Activated CD4-positive, CD25-positive, alpha-beta regulatory T cell (primary cell): ENCODE data around the gene CHST3.

Experiments
- DNase-seq, 4 experiments: peaks; one replicate each; lab custom pipeline; 2025; lab: John Stamatoyannopoulos, UW

Gene CHST3

DNA sequence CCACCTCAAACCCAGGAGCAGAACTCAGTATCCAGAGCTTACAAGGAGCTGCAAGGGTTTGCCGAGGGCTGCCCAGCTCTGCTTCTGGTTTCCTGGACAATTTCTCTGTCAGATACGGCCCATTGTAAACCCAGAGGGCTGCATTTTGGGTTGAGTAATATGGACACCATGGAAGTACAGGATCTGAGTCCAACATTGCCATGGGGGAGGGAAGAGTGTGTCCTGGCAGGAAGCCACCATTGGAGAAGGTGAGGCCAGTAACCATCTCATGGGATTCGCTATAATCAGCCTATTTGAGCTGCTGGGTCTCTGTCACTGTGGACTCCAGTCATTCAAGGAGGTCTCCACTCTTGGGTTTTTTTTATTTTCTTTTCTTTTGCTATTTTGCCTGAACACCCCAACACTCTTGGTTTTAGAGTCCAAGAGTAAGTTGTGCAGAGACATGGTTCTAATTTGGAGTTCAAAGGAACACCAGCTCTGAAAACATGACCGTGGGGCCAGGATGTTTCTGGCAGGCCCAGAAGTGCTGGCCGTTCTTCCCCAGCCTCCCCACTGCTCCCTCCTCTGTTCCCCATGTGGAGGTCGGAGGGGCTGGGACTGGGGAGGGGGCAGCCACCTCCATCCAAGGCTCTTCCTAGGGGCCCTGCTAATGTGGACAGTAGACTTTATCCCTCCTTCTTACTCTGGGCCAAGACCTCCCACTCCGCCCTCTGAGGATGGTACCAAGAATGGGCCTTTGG is 46.2 kb downstream of the CHST3 start:
- DNase-seq = no peak

GRCh38 chr10:72011016-72011415 is 46.8 kb downstream of the CHST3 start:
- DNase-seq = no peak

DNA sequence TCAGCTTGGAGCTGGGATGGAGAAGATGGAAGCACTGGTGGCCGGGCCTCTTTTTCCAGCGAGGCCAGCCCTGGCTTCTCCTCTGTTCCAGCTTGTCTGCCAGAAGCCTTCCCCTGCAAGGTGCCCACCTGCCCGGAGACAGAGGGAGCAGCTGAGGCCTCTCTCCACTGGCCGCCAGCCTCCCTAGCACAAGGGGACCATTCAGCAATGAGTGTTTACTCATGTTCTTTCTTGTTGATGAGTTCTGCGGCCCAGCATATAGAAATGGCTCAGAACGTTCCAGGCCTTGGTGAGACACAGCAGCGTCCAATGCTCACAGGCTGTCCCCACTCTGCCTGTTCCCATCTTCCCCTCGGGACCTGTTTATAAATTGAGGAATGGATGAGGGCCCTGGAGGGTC is 47.3 kb downstream of the CHST3 start:
- DNase-seq = no peak

DNA sequence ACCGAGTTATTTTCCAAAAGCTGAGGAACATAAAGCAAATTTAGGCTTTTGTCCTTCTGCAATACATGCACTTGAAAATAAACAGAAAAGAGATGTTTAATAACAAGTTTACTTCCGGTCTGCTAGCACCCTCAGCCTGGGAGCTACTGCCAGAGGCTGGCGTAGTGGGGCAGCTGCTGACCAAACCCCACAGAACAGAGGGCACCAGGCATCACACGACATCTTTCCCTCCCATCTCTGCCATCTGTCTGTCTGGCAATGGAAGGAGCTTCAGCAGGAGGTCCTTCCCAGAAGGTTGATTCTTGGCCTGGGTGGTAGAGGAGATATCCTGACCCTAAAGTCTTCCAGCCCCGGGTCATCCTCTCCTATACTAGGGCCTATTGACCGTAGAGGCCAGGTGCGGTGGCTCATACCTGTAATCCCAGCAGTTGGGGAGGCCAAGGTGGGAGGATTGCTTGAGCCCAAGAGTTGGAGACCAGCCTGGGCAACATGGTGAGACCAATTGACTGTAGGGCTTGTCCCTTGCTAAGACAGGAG is 47.8 kb downstream of the CHST3 start:
- no peak for DNase-seq

DNA sequence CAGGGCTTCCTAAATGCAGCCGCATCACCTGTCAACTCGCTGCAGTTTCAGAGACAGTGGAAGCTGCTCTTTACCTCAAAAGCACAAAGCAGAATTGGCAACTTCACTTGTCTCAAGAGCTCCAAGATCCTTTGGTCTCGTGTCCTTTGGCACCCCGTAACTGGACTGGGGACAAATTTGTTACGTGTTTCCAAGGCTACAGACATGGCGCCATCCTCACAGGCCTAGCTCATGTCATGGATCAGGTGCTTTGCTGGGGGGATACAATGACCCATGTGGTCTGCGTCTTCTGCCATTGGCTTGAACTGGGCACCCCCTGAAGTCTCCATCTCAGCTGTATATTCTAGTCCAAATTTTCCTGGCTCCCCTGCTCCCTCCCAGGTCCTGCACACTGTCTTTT is 48.6 kb downstream of the CHST3 start:
- no peak for DNase-seq

GRCh38 chr10:72013202-72013945 is 49.2 kb downstream of the CHST3 start:
- DNase-seq = no peak

GRCh38 chr10:72014197-72014596 is 50.0 kb downstream of the CHST3 start:
- no peak for DNase-seq

- DNase-seq = no peak
Measured at GRCh38 chr10:72014785-72015480, 50.7 kb downstream of the CHST3 start.

- no peak for DNase-seq
Measured at GRCh38 chr10:72015841-72016240, 51.6 kb downstream of the CHST3 start.

DNA sequence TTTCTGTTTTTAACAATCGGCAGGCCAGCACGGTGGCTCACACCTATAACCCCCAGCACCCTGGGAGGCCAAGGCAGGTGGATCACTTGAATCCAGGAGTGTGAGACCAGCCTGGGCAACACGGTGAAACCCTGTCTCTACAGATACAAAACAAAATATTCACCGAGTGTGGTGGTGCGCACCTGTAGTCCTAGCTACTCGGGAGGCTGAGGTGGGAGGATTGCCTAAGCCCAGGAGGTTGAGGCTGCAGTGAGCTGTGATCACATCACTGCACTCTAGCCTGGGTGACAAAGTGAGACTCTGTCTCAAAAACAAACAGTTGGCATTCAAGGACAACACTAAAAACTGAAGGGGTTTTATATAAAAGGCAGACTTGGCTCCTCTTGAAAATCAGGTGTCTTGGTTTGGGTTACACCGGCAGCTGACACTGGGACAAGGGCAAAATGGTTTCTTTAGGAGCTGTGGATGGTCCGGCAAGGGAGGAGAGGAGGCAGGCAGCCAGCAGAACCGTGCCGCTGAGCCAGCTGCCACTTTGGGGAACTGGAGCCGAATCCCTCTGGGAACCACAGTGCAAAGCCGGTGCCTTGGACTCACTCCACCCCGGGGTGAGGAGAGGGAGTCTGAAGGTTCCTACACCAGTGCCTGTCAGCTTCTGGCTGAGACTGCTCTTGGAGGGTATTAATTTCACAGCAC is 52.6 kb downstream of the CHST3 start:
- DNase-seq = no peak

DNA sequence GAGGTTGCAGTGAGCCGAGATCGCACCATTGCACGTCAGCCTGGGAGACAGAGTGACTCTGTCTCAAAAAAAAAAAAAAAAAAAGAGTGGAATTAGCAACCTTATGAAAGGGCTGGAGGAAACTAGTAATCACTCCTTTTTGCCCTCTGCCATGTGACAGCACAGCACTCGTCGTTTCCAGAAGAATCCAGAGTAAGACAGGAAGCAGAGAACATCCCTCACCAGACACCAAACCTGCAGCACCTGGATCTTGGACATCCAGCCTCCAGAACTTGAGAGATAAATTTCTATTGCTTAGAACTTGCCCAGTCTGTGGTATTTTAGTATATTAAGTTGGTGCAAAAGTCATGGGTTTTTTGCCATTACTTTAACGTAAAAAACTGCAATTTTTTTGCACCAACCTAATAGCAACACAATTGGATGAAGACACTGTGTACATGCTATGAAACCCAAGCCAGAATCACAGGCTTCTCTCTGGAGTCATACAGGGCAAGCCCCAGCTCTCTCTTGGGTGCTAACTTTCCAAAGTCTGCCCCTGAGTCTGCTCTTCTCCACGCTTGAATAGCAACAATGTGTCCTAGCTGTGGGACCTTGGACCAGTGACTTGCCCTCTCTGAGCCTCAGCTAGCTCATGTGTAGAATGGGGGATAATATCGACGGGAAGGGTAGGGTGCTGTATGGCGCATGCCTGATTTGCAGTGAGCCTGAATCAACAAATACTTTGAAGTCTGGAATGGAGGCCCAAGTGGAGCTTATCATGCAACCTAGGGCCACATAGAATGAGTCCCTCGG is 55.1 kb downstream of the CHST3 start:
- DNase-seq = no peak

- no peak for DNase-seq
Measured at GRCh38 chr10:72020914-72021809, 57.0 kb downstream of the CHST3 start.

- no peak for DNase-seq
Measured at GRCh38 chr10:72022228-72022627, 58.0 kb downstream of the CHST3 start.

DNA sequence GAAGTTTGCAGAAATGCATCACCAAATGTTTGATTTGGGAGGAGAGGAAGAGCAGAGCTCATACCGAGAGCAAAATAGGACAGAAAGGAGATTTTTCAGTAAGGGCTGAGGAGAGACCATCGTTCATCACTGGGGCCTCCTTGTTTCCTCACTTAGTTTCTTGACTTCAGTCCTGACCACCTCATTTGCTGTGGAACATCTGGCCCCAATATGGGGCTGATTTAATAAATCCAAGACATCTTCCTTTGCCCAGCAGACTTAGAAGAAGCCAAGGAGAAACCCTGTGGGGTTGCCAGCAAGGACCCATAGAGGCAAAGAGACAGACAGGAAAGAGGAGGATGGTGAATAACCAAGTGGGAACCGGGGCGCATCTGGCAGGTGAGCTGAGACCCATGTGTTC is 60.4 kb downstream of the CHST3 start:
- DNase-seq = no peak

DNA sequence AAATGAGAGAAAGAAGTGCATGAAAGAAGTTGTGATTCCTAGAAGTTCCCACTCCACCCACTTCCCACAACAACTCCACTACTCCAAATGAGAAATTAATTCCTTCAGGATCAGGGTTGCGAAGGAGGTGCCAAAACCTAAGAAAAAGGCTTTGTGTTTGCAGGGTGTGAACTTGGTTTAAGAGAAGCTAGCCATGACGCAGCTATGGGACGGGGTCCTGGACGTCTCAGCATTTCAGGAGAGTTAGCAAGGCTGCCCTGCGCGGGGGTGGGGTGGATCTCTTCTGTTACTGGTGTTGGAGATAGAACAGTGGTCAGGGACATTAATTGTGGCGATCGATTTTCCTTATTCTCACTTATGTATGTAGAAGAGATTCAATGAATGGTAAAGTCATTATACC is 61.2 kb downstream of the CHST3 start:
- no peak for DNase-seq

GRCh38 chr10:72025832-72026231 is 61.6 kb downstream of the CHST3 start:
- DNase-seq = no peak

DNA sequence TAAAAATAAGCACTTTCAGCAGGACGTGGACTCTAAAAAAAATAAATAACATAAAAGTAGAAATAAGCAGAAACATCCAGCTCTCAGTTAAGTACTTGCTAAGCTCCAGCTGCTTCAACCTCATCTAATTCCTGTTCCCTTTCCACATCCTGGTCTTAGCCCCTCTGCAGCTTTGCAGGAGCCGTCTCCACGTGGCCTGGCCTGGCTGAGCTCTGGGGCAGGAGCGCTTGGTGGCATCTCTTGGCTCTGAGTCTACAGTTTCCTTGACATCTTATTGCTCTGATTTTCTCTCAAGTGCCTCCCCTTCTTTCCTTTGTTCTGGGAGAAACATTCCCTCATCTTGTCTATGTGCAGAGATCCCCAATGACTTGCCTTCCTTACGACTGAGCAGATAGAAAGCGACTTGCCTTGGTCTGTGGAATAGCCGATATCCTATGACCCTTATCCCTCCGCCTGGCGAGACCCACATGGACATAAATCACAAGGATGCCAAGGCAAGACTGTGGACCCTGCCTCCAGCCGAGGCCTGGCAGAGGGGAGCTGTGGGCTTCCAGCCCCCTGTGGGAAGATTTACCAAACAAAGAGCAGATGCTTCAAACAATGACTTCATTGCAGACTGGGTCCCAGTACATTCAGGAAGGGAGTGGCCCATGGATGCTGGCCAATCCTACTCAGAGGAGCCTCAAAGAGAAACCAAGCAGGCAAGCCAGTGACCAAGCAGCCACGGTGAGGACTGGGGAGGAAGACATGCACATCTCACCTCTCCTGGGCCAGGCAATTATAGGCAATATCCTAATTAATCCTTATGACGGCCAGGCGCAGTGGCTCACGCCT is 62.3 kb downstream of the CHST3 start:
- DNase-seq = no peak

GRCh38 chr10:72027498-72027897 is 63.3 kb downstream of the CHST3 start:
- no peak for DNase-seq

- no peak for DNase-seq
Measured at GRCh38 chr10:72029414-72029813, 65.2 kb downstream of the CHST3 start.
